Measurements from ENCODE around the gene STX10. TPM values are rescaled to one million over a fixed set of nuclear protein-coding genes. Genes with fewer than 3 reads are reported as not detected.

Gene STX10
- total and polyA plus RNA-seq, 2 of the 4 experiments (the other 2 are of a cell fraction): 64.9 to 82.0 TPM

DNA sequence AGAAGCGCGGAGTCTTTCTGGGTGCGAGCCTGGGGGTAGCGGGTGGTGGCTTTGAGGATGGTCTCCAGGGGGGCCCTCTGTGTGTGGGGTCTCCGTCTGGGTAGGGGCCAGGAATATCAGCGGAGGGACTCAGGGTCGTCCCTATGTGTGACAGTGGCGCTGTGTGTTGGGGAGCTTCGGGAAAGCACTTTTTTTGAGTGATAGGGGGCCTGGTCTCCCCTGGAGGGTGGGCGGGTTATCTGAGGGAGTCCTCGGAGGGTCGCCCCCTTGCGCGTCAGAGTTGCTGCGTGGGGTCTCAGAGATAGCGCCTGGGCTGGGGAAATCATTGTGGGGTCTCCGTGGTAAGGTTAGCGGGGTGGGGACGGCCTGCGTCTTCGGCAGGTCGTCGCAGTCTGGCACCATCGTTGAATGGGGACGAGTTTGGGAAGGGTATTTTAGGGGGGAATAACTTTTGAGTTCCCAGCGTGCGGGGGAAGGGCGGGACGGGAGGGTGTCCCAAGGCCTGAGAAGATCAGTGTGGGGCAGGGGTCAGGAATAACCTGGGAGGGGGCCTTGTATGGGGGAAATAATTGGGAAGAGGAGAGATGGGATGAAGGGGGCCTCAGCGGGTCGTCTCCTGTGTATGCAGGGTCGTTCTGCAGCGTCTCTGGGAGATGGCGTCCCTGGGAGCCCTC lies 893 bp upstream of the STX10 start:
- Histone ChIP-seq H2BK15ac (ENCODE audit: low read depth, low read length) (no peak overlapping the region; the same call in 2 of the 3 replicates), H2AFZ (replicated peaks; ENCODE audit: low read length, poor library complexity) (peak overlapping the region; percentile 98), H2BK5ac (ENCODE audit: low read depth, low read length, poor library complexity, severe bottlenecking) (peak overlapping the region; percentile 89), H3K79me1 (ENCODE audit: low read depth in 1 of 2, low read length in 2 of 2) (peaks cover 2 to 47% of the 10 kb centered on the region in 2 experiments; a peak in 2 of 4 replicates), H3K23ac (ENCODE audit: low read depth, low read length) (peak overlapping the region; percentile 93), H3K4ac (ENCODE audit: low read depth, low read length) (peak overlapping the region; percentile 98), H3K9ac (ENCODE audit: low read depth, low read length) (peak overlapping the region; percentile 99), H4K91ac (ENCODE audit: insufficient read depth, low read depth, low read length) (peak overlapping the region; percentile 90), H3K27ac (ENCODE audit: insufficient read depth, low read length) (peak overlapping the region; percentile 97), H3K27me3 (ENCODE audit: control insufficient read depth, insufficient read depth, low read length) (no peaks in the 10 kb centered on the region), H3K9me1 (ENCODE audit: insufficient read depth, low read length) (peaks cover 4% of the 10 kb centered on the region), H3K56ac (ENCODE audit: extremely low read depth, insufficient read depth, low read length) (peak overlapping the region; percentile 98), H3K36me3 (ENCODE audit: control insufficient read depth, insufficient read depth, low read length) (peaks cover 2% of the 10 kb centered on the region; the same call in 1 of the 2 replicates), H3K9me3 (ENCODE audit: control insufficient read depth, insufficient read depth, low read length) (no peaks in the 10 kb centered on the region), H3K14ac (replicated peaks; ENCODE audit: low read depth, low read length) (peak overlapping the region; percentile 97), H3K18ac (ENCODE audit: low read depth, low read length) (peak overlapping the region; percentile 81), H2BK120ac (ENCODE audit: low read depth, low read length) (peak overlapping the region; percentile 54; the same call in 1 of the 2 replicates), H4K5ac (ENCODE audit: low read depth, low read length) (peak overlapping the region; percentile 77), H3K4me3 (ENCODE audit: insufficient read depth, low read depth, low read length) (peak overlapping the region; percentile 72), H2BK20ac (ENCODE audit: low read depth, low read length) (no peak overlapping the region), H2AK9ac (replicated peaks; ENCODE audit: low read depth, low read length, poor library complexity) (peak overlapping the region; percentile 100), H3K4me2 (ENCODE audit: low read depth, low read length) (peak overlapping the region; percentile 71), H4K20me1 (ENCODE audit: insufficient read depth, low read length) (peaks cover 25% of the 10 kb centered on the region), H3K4me1 (ENCODE audit: control insufficient read depth, insufficient read depth, low read length) (peaks cover 12% of the 10 kb centered on the region), H4K8ac (ENCODE audit: low read depth in 2 of 2, low read length in 2 of 2) (peak overlapping the region; percentile 92 to 98), H2AK5ac (ENCODE audit: low read depth, low read length) (peak overlapping the region; percentile 99)
- ChIA-PET POLR2A (ENCODE audit: unreplicated experiment) (no interaction called here), CTCF (no interaction called here)
- DNase-seq (no peak), ATAC-seq (ENCODE audit: low read depth) (no peak; the same call in 1 of the 2 replicates)
- dilution Hi-C loops (cut with HindIII; ENCODE audit: low sequenced_read_pairs, unreplicated experiment): no loop called here
- in situ Hi-C loops (cut with MboI; ENCODE audit: low sequenced_read_pairs): loop anchor here (10.0 kb wide), 1 partner anchor 694 kb away; no protein-coding TSS in a partner anchor
- TSS peak; percentile 78 for BruUV-seq (replicated peaks)
- intact Hi-C loops (cut with micrococcal nuclease): loop anchor here (2.0 kb wide), 2 partner anchors 112 to 172 kb away; no protein-coding TSS in a partner anchor
- 0% methylated on average over 12 of the region's 34 CpGs; no CpG with 5 or more reads in 1 of the 2 experiments for WGBS, 2 experiments (ENCODE audit: extremely low coverage in 2 of 2, insufficient read length in 1 of 2)
- TF ChIP-seq CEBPB (IDR thresholded peaks at IDR 0.05; ENCODE audit: low read depth, low read length) (no peak), POLR2A (IDR thresholded peaks at IDR 0.05; ENCODE audit: low read depth, low read length) (peak; percentile 28), FOS (IDR thresholded peaks at IDR 0.05; ENCODE audit: low read depth, low read length) (no peak), MAFK (IDR thresholded peaks at IDR 0.05; ENCODE audit: low read depth, low read length) (no peak), RAD21 (IDR thresholded peaks at IDR 0.05; ENCODE audit: low read length) (no peak), CHD1 (IDR thresholded peaks at IDR 0.05; ENCODE audit: low read depth, low read length) (peak; percentile 38), RFX5 (IDR thresholded peaks at IDR 0.05; ENCODE audit: low read depth, low read length) (no peak), SMC3 (IDR thresholded peaks at IDR 0.05; ENCODE audit: low read depth, low read length) (no peak), NFE2L2 (IDR thresholded peaks at IDR 0.05; ENCODE audit: low read depth, low read length) (no peak)
- TF ChIP-seq, protein P1, sequence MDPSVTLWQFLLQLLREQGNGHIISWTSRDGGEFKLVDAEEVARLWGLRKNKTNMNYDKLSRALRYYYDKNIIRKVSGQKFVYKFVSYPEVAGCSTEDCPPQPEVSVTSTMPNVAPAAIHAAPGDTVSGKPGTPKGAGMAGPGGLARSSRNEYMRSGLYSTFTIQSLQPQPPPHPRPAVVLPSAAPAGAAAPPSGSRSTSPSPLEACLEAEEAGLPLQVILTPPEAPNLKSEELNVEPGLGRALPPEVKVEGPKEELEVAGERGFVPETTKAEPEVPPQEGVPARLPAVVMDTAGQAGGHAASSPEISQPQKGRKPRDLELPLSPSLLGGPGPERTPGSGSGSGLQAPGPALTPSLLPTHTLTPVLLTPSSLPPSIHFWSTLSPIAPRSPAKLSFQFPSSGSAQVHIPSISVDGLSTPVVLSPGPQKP (IDR thresholded peaks at IDR 0.05; ENCODE audit: borderline replicate concordance, low read depth, low read length): no peak
- TF ChIP-seq, protein P2, sequence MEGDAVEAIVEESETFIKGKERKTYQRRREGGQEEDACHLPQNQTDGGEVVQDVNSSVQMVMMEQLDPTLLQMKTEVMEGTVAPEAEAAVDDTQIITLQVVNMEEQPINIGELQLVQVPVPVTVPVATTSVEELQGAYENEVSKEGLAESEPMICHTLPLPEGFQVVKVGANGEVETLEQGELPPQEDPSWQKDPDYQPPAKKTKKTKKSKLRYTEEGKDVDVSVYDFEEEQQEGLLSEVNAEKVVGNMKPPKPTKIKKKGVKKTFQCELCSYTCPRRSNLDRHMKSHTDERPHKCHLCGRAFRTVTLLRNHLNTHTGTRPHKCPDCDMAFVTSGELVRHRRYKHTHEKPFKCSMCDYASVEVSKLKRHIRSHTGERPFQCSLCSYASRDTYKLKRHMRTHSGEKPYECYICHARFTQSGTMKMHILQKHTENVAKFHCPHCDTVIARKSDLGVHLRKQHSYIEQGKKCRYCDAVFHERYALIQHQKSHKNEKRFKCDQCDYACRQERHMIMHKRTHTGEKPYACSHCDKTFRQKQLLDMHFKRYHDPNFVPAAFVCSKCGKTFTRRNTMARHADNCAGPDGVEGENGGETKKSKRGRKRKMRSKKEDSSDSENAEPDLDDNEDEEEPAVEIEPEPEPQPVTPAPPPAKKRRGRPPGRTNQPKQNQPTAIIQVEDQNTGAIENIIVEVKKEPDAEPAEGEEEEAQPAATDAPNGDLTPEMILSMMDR (conservative IDR thresholded peaks at IDR 0.05; ENCODE audit: low read depth, low read length): no peak

Measured in IMR-90 (cell line).